GM03348 (cell line): ENCODE results near the gene POLR3GL.
"Not testable (repeated sequence)": the region's sequence is repeated elsewhere in the genome, so short reads cannot be mapped to it uniquely, and the experiment has no call there.

Experiments
- DNase-seq: peaks from one replicate; pipeline ENCODE4 v3.0.0; 2012; ENCODE audit warnings: low spot score

Gene POLR3GL

GRCh38 chr1:146020058-146021049 lies 55.9 kb downstream of the POLR3GL start:
- DNase-seq, result no peak

DNA sequence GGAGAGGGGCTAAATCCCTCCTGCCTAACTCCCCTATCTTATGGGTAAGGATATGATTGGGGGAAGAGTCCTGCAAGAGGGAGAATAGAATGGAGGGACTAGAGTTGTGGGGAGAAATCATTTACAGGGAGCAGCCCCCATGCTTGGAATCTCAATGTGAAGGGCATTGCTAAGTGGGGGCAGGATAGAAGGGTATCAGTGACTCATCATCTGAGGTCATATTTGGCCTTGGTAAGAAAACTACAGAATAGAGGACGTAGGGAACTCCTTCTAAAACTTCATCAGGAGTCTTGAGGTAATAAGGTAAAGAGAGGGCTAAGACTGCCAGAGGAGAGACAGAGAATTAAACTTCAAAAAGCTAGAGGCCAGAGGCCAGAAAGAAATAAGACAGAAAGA lies 56.6 kb downstream of the POLR3GL start:
- no peak for DNase-seq

- DNase-seq, result no peak
These were observed 57.3 kb downstream of the POLR3GL start, which contains the start of gene HJV for GRCh38 chr1:146021622-146022402. HJV (minus strand) TSS chr1:146021735; CDS start chr1:146020231, 1,504 bp downstream.

DNA sequence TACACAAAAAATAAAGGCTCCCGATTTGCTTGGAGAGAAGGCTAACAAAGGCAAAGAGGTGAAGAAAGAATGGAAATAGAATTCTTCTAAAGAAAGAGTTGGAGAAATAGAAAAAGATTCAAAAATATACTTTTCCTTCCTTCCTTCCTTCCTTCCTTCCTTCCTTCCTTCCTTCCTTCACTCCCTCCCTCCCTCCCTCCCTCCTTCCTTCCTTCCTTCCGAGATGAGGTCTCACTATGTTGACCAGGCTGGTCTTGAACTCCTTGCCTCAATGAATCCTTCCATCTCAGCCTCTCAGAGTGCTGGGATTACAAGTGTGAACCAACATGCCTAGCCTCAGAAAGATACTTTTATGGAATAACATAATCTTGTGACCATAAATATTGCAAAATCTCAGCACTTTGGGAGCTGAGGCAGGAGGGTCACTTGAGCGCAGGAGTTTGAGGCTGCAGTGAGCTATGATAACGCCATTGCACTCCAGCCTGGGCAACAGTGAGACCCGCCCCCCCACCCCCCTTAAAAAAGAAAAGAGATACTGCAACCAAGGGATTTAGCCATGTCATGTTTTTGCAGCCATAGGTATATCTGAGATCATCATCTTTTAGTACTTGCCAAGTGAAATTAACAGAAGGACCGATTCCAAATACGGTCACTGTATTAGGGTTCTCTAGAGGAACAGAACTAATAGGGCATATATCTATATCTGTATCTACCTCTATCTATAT lies 58.1 kb downstream of the POLR3GL start:
- no peak for DNase-seq

DNA sequence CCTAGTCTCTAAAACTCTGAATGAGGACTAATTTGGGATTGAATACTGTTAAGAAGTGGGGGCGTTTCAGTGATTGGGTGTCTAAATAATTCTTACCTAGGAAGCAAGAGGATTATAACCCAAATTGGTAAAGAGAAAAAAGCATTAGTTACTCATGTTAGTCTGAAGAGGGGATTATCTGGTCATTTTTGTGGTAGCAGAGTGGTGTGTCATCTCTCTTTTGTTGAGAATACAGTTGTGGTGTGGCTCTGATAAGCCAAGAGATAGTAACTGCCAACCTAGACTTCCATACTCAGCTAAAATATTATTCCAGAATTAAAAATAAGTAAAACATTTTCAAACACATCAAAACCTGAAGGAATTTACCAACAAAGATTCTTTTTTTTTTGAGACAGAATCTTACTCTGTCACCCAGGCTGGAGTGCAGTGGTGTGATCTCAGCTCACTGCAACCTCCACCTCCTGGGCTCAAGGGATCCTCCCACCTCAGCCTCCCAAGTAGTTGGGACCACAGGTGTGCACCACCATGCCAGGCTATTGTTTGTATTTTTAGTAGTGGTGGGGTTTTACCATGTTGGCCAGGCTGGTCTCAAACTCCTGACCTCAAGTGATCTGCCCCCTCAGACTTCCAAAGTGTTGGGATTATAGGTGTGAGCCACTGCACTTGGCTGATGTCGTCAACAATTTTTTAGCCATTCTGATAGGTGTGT lies 61.5 kb downstream of the POLR3GL start:
- not testable (repeated sequence) for DNase-seq

GRCh38 chr1:146026650-146027049 lies 62.2 kb downstream of the POLR3GL start:
- DNase-seq, result not testable (repeated sequence)
